ENCODE results near the gene ILKAP.

The ILKAP gene, protein sequence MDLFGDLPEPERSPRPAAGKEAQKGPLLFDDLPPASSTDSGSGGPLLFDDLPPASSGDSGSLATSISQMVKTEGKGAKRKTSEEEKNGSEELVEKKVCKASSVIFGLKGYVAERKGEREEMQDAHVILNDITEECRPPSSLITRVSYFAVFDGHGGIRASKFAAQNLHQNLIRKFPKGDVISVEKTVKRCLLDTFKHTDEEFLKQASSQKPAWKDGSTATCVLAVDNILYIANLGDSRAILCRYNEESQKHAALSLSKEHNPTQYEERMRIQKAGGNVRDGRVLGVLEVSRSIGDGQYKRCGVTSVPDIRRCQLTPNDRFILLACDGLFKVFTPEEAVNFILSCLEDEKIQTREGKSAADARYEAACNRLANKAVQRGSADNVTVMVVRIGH

DNA sequence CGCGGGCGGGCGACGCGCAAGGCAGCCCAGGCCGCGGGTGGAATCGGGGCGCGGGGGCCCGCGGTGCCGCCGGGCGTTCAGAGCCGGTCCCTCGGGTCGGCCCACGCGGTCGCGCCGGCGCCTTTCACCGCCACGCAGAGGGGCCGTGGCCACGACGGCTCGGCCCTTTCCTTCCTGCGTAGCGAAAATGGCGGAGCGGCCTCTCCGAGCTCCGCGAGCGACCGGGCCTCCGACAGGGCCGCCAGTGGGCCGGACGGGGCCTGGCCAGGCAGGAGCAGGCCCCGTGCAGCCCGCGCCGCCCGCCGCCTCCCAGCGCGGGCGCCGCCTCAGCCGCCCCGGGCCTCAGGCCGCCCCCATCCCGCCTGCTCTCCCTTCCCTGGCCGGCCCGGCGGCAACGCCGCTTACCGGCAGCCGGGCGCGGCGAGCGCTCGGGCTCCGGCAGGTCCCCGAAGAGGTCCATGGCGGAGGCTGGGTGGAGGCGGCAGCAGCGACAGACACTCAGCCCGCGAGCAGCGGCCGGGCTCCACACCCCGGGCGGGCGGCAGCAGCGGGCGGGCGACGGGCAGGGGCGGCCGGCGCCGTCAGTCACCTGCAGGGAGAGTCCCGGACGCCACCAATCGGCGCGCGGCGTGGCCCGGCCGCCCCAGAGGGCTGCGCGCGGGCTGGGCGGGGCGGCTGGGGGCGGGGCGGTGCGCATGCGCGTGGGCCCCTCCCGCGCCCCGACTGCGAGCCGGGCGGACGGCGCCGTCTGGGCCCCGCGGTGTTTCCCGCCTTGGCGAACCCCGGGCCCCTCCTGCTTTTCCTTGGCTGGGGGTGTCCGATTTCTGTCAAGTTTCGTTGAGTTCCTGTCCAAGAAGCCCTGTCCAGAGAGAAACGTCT, at the start of gene ILKAP:
Gene ILKAP, minus strand, starts transcription at position 602 of the 879 bp plus-strand sequence. Its CDS starts 142 bp downstream, at position 460.
- DNase-seq (ENCODE audit: low spot score), result peak; percentile 91

DNA sequence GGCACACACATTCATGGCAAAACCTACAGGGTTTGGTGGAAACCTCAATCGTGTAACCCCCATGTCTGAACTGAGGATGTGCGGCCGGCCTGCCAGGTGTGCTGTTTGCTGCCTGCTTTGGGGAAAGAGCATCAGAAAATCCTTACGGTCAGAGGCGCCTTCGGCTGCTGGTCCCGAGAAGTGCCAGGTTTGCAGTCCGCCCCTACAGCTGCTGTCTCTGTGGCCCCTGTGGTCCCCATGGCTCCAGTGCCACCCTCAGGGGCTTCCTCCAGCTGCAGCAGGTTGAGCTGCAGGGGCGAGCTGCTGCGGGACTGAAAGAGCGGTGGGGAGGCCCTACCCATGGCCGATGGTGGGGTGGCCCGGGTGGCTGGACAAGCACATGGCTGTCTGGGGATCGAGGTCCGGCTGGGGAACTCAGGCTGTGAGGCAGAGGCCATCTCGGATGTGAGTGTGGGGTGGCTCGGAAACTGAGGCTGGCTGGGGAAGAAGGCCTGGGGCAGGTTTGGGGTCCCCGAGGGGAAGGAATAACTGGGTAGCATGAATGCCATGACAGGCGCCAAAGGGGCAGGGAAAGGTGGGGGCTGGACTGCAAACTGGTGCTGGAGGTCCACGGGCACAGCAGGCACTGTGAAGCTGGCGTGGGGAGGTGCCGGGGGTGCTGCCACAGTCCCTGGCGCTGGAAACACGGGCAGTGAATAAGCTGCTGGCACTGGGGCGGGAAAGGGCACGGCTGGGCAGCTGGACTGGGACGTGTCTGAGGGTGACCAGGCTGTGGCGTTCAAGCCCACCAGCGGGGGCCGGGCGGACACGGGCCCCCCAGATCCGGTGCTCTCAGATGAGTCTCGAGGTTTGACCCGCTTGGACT, 49.5 kb upstream of the ILKAP start:
- no peak for DNase-seq (ENCODE audit: low spot score)

DNA sequence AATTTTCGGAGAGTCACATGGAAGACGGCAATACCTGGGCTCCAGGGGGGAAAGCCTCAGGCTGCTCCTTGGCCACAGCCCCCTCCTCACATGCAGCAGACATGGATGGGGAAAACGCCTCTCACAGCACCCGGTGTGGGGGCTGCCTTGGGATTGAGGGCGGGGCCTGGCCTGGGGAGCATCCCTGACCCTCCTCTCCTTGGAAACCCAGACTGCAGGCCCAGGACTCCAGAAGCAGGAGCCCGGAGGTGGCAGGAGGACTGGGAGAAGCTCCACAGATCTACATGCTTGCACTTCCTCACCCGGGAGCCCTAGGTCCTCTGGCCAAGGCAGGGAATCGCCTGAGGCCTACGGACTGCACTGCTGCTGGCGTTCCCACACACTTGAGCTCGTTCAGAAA, 48.5 kb upstream of the ILKAP start:
- DNase-seq (ENCODE audit: low spot score), result no peak

DNA sequence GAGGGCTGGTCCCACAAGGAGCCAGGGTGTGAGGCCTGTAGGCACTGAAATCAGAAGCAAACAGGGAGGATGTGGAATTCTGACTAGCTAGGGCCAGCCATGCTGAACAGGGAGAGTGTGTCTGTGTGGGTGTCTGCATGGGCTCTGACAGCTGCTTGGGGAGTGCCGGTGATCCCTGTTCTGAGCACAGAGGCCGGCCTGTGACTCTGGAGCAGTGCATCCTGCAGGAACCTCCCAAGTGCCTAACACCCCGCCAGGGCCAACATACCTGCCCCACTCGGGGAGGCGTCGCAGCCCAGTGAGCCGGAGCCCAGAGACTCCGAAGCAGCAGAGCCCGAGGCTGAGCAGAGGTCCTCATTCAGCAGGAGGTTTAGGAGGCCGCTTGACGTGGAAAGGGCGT, 47.8 kb upstream of the ILKAP start:
- no peak for DNase-seq (ENCODE audit: low spot score)

DNA sequence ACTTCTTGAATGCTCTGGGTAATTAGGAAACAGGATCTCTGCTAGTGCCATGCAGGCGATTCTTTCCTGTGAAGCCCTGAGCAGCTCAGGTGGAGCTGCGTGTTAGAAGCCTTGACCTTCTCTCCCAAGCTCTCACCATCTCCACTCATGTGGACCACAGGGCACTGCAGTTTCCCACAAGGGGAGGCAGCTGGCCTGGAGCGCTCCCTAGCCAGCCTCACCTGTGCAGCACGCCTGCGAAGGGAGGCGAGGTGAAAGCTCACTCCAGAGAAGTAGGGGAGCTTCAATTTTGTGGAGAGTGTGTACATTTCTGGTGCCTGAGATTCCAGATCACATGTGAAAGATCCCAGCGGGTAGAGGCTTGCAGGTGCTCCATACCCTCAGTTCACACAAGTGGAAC, 47.4 kb upstream of the ILKAP start:
- no peak for DNase-seq (ENCODE audit: low spot score)

DNA sequence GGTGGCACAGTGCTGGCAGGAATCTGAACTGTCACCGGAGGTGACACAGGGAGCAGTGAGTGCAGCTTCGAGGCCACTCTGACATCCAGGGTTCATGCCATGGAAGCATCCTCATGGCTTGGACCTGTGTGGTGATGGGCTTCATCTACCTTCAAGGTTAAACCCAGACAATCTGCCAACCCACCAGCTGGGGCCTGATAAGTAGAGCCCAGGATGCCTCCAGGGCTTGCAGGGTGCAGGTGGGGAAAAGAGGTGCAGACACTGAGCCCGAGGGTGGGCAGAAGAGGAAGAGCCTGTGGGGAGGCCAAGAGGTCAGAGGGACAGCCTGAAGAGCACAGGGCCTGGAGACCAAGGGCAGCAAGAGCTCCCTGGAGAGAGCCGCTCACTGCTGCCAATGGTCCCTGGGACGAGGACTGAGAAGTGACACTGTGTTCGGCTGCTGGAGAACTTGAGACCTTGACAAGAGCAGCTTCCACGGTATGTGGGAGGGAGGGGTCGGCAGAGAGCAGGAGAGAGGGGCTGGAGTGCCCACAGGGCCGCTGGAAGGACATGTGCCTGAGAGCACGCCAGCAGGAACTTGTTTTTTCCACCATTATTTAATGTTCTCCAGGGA, 44.5 kb upstream of the ILKAP start:
- DNase-seq (ENCODE audit: low spot score), result no peak

DNA sequence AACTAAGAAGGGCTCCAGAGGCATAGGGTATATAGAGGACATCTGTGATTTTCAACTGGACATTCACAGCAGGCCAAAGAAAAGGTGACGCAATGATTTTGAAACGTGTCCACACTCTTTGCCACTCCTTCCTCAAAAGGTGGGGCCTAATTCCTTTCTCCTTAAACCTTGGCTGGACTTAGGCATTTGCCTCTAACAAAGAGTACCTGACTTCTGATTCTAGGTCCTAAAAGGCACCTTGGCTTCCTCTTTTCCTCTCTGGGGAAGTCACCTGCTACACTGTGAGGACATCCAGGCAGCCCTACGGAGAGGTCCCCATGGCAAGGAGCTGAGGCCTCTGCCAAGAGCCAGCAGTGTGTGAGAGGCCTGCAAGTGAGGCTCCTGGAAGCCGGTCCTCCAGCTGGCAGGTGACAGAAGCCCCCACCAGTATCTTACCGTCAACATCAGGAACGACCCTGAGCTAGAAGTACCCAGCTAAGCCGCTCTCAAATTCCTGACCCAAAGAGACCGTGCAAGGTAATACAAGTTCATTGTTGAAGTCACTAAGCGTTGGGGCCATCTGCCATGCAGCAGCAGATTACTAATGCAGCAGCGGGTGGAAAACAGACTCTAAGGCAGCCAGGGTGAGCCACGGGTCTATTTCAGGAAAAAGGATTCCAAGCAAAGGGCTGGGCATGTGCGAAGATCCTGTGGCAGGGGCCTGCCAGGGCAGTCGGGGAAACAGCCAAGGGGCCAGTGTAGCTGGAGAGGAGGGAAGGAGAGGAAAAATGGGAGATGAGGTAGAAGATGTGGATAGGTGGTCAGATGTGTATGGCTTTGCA, 43.7 kb upstream of the ILKAP start:
- no peak for DNase-seq (ENCODE audit: low spot score)

DNA sequence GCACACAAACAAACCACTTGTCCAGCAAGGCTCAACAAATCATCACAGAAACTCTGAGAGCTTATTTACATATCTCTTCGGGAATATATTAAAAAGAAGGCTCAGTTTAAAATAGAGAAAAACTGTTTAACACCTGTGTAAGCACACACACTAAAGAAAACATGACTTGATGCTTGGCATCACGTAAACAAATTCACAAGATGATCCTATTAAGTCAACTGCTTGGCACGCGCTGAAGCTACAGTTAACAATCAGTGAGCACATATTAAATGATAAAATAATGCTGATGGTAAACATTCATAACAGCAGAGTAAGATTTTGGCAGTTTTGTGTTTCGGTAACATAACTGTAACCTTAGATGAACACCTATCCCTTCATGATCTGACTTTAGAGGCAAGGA, 40.7 kb upstream of the ILKAP start:
- DNase-seq (ENCODE audit: low spot score), result no peak

DNA sequence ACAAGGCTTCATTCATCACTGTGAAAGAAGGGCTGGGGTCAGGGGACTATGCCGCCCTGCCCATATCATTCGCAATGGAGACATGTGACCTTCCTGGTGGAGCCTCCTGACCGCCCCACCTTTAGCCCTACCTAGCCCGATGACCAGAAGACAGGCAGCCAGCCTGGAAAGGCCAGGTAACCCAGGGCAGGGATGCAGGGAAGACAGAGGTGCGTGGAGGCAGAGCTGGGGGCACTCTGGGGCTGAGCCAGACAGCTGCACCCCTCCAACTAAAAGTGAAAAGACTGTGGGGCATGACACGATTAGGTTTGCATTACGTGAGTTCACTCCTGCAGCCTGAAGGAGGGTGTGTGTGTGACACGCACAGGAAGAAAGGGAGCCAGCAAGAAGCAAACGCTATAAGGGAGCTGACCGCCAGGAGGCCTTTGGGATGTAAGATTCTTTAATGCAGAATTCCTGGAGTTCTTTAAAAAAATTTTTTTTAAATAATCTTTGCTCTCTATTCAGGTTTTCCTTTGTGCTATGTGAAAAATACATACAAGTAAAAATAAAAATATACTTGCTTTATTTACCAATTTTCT, 40.1 kb upstream of the ILKAP start:
- no peak for DNase-seq (ENCODE audit: low spot score)

DNA sequence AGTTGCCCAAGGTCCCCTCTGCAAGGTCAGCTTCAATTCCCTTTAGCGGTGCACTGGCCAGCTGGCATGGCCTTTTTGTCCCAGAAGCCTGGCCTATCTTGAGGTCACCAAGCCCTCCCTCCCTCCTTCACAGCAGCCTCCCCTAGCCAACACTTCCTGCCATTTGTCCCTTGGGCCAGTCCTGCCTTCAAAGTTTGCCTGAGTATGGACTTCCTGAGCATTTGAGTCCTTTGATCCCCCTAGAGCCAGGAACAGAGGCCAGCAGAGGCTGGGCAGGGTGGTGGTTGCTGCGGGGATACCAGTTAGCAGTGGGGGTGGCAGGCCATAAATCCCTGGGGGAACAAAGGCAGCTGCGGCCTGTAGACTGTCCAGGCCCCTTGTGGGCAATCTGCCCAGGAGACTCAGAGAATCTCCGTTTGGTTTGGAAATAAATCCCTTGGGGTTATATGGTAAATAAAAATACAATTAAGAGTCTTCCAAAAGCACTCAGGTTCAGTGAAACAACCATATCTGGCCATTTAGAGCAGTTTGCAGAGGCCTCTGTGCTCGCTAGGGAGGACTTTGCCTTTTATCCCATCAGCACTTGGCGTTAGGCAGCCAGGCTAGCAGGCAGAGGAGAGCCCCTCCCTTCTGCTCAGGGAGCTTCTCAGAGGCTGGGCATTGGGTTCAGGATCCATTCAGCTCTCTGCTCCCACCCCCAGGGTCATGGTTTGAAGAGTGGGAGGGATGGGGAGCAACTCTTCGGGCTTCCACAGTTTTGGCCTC, 39.4 kb upstream of the ILKAP start:
- DNase-seq (ENCODE audit: low spot score), result no peak

DNA sequence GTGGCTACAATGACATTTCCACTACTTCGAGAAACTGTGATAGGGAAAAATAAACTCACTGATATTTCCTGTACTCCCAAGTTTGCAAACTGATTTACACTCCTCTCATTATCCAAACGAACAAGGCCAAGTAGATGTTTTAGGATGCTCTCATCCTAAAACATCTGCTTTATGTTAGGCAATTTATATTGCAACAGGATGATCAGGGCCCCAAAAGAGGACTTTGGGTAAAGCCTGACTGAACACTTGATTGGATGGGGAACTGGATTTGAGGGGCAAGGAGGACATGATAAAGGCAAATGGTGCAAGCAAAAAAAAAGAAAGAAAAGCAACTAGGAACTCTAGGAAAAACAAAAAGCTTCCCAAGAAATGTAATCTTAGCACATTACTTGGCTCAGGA, 38.5 kb upstream of the ILKAP start:
- no peak for DNase-seq (ENCODE audit: low spot score)

DNA sequence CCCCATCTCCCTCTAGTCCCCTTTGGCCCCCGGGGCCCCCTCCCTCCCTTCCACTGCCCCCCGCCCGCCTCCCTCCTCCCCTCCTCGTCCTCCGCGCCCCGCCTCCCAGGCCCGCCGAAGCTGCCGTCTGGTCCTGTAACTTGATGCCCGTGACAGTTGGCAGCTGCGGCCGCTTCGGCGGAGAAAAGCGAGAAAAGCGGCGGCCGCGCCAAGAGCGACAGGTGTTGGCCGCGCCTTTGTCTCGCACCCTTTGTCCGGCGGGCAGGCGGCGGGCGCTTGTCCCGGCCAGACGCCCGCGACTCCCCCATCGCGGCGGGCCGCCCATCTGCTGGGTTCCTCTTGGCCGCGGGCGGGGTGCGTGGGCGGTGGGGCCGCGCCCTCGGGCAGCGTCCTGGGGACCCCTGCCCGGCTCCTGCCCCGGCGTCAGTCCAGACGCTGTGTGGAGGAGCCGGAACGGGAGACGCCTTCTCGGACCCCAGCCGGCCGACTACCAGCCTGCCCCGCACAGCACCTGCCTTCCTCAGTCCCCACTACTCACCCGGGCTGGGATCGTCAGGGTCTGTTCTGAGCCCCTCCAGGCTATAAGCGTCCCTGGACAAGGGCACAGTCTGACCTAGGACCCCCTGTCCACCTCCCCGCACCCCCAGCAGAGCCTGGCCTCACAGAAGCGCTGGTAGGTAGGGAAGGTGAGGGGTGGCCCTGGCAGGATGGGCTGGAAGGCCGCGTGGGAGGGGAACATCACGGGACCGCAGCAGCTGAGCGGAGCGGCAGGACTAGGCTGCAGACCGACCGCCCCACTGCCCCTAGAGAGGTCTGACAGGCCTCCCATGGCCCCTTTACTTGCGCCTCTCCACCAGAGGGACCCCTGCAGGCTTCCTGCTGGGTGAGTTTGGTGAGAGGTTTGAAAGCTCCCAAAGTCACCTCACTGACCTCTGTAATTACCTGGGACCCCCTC, 37.5 kb upstream of the ILKAP start:
- peak; percentile 88 for DNase-seq (ENCODE audit: low spot score)

DNA sequence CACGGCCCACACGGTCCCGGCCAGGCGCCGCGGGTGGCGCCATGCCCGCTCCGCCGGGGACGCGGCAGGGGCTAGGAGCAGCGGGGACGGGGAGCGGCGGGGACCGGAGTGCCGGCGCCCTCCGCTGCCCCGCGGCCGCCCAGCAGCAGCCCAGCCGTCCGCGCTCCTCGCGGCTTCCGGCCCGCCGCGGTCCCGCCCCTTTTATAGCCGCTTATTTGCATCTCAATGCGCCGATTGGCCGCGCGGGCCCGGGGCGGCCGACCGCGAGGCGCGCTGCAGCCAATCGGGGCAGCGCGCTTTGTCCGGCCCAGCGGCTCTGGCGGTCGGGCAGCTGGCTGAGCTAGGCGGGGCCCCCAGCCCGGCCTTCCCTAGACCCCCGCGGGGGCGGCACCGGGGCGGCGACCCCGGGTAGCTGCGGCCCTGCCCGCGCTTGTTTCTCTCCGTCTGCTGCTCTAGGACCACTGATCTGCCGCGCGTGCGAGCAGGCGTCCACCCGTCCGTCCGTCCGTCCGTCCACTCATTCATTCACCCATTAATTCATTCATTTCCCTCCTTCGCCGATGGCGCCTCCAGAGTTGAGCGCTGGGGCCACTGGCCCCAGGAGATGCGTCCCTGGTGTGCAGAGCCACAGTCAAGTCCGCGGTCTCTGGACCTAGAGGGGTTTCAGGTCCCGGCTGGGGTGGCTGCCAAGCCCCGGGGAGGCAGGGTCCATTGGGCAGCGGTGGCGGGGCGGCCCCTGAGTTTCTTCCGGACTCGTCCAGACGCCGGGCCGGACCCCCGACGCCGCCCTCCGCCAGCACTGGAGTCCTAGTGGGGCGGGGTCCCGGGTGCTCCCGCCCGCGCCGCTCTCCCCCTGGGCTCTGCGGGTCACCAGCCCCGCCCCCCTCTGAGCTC, 36.6 kb upstream of the ILKAP start, which contains the start of gene HES6:
Gene HES6, minus strand, starts transcription at position 176 of the 894 bp plus-strand sequence. Its CDS starts 133 bp downstream, at position 43.
- peak; percentile 94 for DNase-seq (ENCODE audit: low spot score)

DNA sequence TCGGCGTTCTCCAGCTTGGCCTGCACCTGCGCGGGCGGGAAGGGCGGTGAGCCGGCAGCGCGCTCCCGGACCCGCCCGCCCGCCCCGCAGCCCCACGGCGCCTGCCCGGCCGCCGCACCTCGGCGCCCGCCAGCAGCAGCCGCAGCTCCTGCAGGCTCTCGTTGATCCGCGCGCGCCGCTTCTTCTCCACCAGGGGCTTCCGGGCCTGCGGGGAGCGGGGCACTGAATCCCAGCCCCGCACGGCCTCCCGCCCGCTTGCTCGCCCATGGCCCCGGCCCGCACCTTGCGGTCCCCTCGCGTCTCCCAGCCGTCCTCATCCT, 36.0 kb upstream of the ILKAP start:
- no peak for DNase-seq (ENCODE audit: low spot score)

DNA sequence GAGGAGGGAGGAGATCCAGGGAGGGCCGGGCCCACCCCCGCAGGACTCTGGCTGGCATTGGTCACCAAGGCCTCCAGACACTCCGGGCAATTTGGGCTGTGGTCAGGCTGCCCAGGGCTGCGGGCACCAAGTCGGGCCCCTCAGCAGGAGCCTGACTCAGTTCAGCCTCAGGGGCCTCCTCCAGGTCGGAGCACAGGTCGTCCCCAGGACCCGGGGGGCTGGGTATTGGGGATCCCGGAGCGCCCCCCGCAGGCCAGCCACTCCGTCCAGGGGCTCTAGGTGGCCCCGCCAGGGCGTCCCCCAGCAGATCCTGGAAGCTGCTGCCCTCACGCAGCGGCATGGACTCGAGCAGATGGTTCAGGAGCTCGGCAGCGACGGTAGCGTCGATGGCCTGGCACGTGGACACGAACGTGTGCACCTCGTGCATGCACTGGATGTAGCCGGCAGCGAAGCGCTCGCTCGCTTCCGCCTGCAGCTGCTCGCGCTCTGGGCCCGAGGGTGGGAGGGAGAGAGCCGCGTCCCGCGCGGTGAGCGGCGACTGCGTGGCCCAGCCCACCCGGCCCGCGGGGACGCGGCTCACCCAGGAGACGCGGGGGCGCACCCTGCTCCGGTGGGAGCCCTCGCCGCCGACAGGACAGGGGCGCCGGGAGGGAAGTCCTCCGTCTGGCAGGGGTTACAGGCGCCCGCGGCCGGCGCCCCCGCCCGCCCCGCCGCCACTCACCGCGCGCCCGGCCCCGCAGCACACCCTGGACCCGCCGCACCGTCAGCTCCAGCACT, 35.5 kb upstream of the ILKAP start:
- no peak for DNase-seq (ENCODE audit: low spot score)

DNA sequence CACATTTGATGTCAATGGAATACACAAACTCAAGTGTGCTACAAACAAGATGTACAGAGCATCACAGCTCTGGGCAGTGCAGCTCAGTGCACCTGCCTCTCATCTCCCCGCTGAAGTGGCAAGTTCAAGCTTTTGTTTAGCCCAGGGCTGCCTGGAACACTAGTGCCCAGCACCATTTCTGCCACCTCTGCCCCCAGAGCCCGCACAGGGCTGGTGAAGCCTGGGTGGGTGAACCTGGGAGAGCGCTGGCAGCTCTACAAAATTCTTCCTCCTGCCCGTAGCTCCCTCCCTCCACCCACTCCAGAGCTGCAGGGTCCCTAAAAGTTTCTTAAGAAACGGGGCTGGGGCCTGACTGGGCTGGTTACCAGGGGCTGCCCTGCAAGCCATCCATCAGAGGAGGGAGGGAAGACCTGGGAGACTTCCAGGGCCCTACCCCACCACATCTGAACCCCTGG, 34.8 kb upstream of the ILKAP start:
- no peak for DNase-seq (ENCODE audit: low spot score)
